NCI-H2107 (cell line): Measurements from ENCODE around the gene SLC16A4.
"Not testable (repeated sequence)": the region's sequence is repeated elsewhere in the genome, so short reads cannot be mapped to it uniquely, and the experiment has no call there.

Source experiments
- DNase-seq: peaks from one replicate; lab custom pipeline; 2025; lab: John Stamatoyannopoulos, UW

The SLC16A4 gene

DNA sequence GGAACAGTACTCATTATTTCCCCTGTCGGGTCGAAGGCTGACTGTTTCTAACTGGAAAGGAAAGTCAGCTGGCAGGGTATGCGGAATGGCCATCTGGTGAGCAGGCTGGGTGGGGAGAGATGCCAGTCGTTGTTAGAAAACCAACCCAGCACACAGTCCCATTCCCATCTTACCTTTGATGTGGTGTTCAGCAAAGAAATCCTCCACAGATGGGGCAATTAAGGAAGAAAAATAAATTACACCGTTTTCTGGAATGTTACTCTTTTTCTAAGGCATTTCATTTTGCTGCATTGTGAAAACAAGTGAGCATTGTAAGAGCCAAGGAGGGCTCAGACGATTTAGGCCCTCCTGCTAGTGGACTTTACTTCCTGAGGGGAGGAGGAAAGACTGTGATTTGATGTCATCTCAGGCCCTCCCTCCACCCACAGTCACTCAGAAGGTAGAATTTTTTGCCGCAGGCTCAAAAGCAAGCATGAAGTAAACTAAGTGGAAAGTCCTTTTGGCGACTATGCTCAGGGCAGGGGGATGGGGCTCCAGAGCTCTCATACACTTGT lies at the start of gene SLC16A4:
Gene SLC16A4 (minus strand): TSS at position 335 of the 554 bp plus-strand sequence. CDS start 1,703 bp downstream, outside the sequence.
- no peak for DNase-seq

DNA sequence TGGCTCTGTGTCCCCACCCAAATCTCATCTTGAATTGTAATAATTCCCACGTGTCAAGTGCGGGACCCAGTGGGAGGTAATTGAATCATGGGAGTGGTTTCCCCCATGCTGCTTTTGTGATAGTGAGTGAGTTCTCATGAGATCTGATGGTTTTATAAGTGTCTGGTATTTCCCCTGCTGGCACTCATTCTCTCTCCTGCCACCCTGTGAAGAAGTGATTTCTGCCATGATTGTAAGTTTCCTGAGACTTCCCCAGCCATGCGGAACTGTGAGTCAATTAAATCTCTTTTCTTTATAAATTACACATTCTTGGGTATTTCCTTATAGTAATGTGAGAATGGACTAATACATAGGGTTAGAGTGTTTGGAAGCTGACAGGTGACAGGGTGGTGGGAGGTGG lies 49.0 kb upstream of the SLC16A4 start:
- not testable (repeated sequence) for DNase-seq

DNA sequence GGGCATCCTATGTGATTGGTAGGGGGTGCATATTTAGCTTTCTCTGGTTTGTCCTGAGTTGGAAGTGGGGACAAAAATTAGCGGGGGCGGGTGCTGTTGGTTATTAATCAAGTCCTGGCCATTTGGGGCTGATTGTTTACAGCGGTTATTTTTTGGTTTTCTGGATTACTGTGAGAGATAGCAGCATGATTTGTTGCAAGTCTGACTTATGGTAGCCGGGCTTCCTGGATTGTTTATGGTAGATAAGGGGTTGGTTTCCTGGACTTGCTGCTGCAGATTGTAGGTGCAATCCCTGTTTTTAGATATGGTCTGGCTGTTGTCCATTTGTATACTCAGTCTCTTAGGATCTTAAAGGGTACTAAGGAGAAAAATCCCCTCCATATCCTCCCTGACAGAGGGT lies 48.1 kb upstream of the SLC16A4 start:
- no peak for DNase-seq

DNA sequence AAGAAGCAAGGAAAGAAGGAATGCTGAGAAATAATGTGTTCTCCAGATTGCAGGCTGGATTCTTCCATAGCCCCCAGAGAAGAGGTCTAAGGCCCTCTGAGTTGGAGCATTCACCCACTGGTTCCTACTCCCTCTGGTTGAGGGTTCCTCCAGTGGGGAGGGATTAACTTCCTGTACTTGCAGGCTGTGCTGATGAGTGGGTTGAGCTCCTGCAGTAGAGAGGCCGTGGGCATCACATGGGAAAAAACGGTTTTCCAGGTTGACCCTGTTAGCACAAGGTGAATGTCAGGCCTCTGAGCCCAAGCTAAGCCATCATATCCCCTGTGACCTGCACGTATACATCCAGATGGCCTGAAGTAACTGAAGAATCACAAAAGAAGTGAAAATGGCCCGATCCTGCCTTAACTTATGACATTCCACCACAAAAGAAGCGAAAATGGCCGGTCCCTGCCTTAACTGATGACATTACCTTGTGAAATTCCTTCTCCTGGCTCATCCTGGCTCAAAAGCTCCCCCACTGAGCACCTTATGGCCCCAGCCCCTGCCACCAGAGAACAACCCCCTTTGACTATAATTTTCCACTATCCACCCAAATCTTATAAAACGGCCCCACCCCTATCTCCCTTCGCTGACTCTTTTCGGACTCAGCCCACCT lies 46.9 kb upstream of the SLC16A4 start:
- DNase-seq = not testable (repeated sequence)

DNA sequence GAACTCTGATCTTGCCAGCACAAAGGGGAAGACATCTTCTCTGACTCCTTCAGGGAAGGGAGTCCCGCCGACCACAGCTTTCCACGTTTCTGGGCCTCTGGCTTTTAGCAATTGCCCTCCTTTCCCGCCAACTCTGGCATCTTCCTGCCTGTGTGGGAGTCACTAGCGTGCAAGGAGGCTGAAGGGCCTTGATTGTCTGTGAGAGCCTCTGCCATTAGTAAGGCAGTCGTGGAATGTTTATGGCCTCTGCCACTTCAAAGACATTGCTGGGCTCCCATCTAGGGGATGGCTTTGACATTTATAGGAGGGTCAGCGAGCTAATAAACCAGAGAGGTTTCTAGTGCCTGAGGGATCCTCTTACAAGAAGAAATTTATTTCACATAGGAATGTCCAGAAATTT lies 45.8 kb upstream of the SLC16A4 start:
- no peak for DNase-seq

DNA sequence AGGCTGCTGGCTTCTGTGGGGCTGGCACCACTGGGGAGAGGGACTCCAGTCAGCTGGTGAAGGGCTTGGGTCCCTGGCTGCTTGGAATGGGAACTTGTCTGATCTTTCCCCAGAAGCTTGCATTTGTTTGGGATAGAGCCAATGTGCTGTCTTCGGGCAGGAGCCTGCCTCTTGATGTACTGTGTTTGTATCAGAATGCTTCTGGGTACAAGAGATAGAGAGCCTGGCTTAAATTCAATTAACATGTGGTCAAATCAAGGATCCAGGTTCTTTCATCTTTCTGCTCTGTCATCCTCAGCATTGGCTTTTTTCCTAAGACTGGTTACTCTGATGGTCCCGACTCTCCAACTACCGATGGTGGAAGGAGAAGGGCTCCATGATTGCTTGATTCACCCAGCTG lies 44.1 kb upstream of the SLC16A4 start:
- no peak for DNase-seq

DNA sequence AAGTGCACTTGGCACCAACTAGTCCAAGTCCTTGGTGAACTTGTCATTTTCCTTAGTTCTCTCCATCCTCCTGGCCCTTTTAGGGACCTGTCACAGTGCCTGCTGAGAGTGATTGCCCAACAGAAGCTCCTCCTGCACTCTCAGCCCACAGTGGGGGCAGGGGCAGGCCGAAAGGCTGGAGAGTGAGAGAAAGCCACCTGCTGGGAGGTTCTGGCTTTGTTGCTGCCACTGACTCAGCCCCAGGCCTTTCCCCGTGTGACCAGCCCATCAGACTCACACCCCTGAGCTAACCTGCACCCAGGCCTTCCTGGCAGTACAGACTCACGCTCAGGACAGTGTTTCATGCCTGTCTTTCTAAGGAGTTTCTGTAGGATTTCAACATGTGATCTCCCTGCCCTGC lies 43.0 kb upstream of the SLC16A4 start:
- no peak for DNase-seq

DNA sequence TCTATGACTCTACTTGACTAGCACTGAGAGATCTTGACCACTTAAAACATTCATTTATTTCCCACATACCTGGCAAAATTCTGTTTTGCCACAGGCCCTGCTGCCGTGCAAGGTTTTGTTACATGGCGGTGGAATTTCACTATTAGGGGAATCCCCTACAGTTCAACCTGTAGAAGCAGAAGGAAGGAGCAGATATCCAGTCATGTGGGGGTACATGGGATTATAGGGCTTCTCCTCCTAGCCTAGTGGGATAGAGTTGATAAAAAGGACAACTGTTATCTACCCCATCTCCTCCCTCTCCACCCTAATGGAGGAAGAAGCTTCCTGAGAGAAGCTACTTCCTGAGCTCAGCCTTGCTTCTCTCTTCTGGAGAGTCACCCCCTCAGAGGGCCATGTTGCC lies 42.4 kb upstream of the SLC16A4 start:
- DNase-seq = no peak

DNA sequence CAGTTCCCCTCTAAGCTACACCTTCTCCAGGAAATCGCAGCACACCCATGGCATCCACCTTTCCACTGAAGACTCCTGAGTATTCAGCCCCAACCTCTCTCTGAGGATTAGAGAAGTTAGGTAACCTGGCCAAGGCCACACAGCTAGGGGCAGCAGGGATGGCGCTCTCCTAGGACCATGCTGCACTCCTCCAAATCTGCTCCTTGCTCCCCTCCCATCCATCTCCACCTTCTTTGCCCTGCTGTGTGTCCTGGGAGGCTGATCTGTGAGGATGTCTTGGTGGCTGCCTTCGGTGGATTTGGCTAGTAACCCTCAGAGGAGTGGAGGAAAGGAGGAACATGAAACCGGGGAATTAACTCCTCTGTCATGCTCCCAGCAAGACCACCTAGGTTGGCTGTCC lies 40.1 kb upstream of the SLC16A4 start:
- no peak for DNase-seq

DNA sequence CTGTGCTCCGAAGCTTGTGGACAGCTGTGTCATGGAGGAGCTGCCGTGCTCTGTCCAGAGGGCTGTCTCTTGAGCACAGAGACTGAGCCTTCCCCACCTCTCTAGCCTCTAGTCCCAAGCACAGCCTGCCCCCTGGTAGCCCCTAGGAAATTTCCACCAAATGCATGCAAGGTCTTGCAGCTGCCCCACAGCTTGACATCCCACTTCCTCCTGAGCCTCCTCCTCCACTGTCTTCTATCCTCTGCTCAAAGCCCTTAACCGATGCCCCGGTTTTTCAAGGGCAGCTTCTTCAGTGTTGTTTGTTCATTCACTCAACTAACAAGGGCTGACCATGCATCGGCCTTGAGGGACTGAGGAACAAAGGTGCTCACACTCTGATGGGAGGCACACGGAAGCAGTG lies 39.5 kb upstream of the SLC16A4 start:
- no peak for DNase-seq

DNA sequence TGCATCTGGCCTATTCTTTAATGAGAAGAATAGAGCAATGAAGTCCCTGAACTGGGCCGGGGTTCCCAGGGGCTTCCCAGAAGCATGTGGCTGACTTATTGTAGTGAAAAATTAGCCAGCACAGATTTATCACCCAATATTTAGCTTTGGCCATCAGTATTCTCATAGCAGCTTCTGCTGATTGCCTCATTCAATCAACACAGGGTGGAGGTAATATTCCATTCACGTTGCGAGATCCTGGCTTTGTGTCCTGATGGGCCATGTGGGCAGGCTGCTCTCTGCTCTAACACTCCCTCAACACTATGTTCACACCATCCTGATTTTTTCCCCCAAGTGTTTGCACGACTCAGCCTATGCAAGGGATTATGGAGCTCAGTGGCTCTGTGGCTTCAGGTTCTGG lies 38.1 kb upstream of the SLC16A4 start:
- no peak for DNase-seq

DNA sequence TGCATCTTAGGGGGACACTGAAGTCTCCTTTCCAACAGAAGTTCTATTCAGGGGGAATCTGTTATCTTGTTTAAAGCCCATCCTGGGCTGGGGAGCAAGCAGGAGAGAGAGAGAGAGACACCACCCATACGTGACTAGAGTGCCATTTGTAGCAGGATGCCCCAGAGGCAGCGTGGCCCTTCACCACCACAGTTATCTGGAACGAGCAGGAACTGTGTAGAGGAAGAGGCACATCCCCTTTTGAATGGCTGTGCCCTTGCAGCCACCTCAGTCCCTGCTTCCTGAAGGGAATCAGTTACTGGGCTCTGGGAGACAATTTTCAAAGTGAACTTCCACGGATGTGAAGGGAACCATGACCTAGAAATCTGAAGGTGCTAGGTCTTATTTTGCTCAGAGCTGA lies 36.0 kb upstream of the SLC16A4 start:
- DNase-seq = no peak

DNA sequence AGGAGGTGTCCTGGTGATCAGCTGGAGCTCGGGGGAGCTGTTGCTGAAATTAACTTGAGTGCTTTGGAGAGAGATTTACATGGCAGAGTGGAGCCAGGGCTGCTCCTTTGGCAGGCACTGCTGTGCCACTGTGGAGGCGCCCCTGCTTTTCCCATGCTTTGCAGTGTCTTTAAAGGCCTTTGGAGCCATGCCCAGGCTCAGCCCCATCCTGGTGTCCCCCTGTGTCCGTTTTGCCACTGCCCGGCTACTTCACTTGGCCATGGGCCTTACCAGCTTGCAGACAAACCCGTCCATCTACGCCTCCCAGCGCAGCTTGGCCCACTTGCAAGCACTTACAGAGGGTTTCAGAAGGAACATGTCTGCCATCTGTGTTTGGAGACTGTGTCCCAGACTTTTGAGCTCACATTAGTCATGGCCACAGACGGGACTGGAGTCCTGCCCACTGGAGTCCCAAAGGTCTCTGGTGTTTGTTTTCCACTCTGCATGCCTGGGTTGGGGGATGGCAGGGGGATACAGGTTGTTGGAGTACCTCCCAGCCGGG lies 34.9 kb upstream of the SLC16A4 start:
- DNase-seq = no peak

DNA sequence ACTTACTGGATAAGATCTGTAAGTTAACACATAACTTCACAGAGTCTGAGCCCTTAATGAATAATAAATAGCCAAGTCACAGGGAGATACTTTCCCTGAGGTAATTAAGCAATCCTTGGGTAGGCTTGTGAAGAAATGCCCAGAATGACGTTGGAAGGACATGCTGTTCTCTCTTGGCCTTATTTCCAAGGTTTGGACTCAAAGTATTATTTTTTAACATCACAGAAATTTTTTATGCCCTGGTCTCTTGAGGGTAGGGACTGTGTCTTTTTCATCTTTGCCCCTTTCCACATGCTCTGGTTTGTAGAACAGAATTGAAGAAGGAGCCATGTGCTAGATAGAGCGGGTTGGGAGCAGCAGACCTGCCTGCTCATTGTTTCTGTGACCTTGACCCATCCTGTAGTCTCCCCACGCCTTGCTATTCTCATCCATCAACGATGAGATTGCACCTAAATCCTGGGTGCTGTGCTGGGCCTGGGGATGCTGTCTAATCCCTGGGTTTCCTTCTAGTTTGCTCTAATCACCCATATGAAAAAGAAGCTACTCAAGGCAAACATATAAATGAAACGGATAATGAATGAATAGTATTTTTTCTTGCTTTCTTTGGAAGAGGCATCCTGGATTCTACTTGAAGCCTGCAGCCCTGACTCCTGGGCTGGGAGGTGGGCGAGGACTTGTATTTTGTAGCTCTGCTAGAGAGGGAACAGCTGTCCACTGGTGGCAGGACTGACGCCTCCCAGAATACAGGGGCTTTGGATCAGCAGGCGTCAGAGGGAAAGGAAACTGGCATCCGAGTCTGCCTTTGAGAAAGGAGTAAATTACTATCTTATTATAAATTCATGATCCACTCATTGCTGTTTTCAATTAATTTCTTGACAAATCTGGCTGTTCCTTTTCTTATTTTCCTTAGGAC lies 34.1 kb upstream of the SLC16A4 start:
- no peak for DNase-seq

DNA sequence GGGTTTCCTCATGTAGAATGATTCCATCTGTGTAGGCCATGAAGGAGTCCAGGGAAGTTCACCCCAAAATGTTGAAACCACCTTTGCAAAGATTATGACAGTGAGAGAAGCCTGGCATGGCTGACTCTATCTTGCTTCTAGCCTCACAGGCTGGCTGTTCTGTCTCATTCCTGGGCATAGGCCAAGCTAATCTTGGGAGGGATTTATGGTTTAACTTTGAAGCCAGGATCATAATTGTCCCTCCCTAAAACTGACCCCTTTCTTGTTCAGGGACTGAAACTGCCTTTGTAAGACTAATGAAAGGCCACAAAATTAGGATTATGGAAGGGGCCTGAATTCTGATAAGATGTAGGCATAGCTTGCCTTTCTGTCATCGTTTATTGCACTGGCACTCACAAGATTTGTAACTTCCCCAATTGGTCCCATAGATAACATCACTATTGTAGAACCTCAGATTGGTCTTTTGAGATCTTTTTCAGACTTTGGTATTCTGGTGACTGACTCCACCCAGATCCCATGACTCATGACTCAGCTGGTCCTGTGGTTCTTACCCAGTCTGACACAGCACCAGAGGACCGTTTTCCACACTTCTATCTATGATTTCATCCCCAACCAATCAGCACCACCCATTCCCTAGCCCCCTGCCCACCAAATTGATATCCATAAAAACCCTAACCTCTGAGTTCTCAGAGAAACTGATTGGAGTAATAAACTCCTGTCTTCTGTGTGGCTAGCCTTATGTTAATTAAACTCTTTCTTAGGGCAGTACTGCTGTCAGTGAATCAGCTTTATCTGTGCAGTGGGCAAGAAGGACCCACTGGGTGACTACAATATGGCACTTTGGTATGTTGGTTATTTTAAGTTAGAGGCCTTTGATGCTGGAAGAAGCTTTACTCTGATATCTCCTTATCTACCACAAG lies 30.3 kb upstream of the SLC16A4 start:
- DNase-seq = no peak

DNA sequence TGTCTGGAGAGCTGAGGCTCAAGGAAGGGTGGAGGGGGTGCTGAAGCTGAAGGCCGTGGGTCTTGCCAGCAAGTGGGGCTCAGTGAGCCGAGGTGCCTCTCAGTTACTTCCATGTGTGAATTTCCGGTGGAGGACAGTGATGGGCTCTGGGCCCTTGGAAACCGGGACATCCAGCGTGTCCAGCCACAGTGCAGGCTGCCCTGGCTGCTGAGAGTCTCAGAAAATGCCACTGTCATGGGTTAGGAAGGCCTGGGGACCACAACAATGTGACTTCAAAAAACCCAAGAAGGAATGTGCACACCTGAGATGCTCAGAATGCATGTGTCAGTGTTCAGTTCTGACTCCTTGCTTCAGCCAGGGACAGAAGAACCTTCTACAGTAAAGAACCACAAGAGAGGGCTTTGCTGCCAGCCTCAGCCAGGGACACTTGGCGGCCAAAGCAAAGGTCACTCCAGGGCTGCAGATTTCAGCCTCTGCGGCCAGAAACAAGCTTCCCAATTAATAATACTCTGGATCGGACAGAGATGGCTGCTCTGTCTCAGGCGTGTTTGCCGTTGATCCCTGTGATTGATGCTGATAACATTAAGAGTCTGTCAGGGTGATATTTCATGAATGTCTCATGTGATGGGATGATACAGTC lies 29.3 kb upstream of the SLC16A4 start:
- no peak for DNase-seq

DNA sequence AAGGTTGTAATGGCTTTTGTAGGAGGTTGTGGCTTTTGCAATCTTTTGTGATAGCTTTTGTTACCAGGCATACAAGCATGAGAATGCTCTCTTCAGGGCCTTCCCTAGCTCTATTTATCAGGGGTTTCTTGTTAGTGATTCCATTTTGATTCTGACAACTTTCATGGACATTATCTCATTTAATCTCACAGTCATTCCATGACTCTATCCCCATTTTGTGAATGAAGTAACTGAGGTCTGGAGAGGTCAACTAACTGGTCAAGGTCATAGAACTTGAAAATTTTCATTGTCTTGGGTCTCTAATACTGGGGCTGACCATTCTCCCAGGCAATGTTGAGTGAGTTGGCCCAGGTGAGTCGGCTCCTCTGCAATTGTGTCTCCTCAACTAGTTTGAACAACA lies 27.9 kb upstream of the SLC16A4 start:
- no peak for DNase-seq

DNA sequence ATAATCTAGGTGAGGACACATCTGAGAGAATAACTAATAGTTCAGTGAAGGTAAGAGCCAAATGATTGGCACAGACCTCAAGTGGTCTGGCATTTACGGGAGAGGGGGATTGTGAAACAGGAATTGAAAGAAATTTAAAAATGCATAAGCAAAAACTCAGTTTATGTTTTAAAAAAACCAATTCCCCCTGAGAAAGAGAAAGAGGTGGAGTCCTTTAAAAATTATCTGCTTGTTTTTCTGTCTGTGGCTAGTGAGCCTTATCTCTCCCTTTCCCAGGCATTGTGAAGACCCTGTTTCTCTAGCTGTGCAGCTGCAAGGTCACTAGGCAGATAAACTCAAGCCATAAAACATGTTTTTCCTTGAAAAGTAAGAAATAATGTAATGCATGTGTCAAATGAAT lies 22.2 kb upstream of the SLC16A4 start:
- DNase-seq = not testable (repeated sequence)

DNA sequence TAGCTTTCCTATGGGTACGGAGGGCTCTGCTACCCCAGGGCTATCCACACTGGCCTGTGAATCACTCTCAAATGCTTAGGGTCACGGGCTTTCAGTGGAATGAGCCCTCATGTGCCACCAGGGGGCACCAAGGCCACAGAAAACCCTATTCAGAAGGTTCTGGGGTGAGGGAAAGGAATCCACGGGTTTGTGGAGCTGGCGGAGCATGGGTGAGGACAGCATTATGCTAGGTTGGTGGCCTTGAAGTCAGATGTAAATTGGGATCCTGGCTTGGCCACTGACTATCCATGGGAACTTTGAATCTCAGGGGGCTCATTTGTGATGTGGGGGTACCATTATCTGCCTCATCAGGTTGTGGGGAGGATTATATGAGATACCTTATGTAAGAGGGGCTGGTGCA lies 21.8 kb upstream of the SLC16A4 start:
- DNase-seq = peak; percentile 62

DNA sequence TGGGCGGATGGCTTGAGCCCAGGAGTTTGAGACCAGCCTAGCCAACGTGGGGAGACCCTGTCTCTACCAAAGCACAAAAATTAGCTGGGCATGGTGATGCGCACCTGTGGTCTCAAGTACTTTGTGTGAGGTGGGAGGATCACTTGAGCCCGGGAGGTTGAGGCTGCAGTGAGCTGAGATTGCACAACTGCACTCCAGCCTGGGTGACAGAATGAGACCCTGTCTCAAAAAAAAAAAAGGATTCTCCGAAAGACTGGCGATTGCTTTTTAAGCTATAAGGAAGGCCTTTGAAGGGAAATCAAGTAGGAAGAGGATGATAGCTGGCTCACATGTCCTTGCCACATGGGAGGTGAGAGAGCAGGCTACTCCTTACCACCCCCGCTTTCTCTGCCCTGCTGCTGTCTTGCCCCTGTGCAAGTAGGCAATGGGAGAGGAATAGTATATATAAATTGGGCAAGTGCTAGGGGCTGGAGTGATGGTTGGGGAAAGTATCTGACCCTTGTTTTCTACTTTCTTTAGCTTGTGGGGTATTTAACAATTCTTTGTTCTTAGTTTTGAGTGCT lies 20.4 kb upstream of the SLC16A4 start:
- DNase-seq = no peak

DNA sequence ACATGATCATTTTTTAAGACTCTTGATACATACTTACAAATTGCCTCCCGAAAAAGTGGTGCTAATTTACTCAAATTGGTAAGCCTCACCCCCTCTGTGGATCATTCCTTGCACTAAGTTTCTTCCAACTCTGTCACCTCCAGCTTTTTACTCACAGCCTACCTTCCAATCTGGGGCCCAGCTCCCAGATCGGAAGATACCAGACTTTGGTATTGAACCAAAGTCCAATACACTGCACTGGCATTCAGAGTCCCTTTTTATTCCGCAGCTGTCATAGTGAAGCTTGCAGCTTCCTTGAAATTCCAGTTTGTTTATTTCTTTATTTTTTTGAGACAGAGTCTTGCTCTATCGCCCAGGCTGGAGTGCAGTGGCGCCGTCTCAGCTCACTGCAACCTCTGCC lies 18.5 kb upstream of the SLC16A4 start:
- no peak for DNase-seq
